ENCODE results near the gene CLINT1. TPM values are rescaled to one million over a fixed set of nuclear protein-coding genes. Genes with fewer than 3 reads are reported as not detected.

The CLINT1 gene
- total and polyA plus RNA-seq, 2 of the 13 experiments (the other 11 are each of a cell fraction or from before 2014, with no cell fraction given): 64.0 to 104 TPM

DNA sequence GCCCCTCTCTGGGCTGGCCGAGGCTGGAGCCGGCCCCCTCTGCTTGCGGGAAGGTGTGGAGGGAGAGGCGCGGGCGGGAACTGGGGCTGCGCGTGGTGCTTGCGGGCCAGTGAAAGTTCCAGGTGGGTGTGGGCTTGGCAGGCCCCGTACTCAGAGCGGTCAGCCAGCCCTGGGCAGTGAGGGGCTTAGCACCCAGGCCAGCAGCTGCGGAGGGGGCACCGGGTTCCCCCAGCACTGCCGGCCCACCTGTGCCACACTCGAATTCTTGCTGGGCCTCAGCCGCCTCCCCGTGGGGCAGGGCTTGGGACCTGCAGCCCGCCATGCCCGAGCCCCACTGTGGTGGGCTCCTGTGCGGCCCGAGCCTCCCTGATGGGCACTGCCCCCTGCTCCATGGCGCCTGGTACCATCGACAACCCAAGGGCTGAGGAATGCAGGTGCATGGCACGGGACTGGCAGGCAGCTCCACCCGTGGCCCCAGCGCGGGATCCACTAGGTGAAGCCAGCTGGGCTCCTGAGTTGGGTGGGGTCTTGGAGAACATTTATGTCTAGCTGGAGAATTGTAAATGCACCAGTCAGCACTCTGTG, 27.9 kb upstream of the CLINT1 start:
- Histone ChIP-seq H3K4me3 (replicated peaks in 1 of 3; ENCODE audit: insufficient read depth in 1 of 3, low read depth in 2 of 3, low read length in 3 of 3) (no peak overlapping the region), H3K9ac (ENCODE audit: insufficient read depth, low read depth, low read length) (no peak overlapping the region), H3K36me3 (replicated peaks in 1 of 2; ENCODE audit: control insufficient read depth in 1 of 2, insufficient read depth in 2 of 2, low read length in 2 of 2) (no peaks in the 10 kb centered on the region), H2AFZ (ENCODE audit: low read length) (no peak overlapping the region), H3K9me3 (ENCODE audit: low read length) (no peaks in the 10 kb centered on the region), H3K27ac (ENCODE audit: extremely low read length, insufficient read depth, low read length) (no peak overlapping the region), H3K4me2 (ENCODE audit: low read depth, low read length) (no peak overlapping the region), H3K27me3 (ENCODE audit: control insufficient read depth in 1 of 2, insufficient read depth in 2 of 2, low read length in 2 of 2) (no peaks in the 10 kb centered on the region), H3K4me1 (ENCODE audit: insufficient read depth, low read length) (no peaks in the 10 kb centered on the region), H3K79me2 (ENCODE audit: insufficient read depth, low read length) (no peaks in the 10 kb centered on the region), H4K20me1 (ENCODE audit: insufficient read depth, low read length) (no peaks in the 10 kb centered on the region)
- no peak for ATAC-seq
- intact Hi-C loops (cut with micrococcal nuclease; ENCODE audit: unreplicated experiment): no loop called here
- DNase-seq (ENCODE audit: low spot score): no peak
- ChIA-PET POLR2A (no interaction called here), CTCF (ENCODE audit: low intra/inter-chr PET ratio, low total read pairs) (no interaction called here)
- 0% methylated on average over 2 of the region's 27 CpGs for whole genome bisulfite sequencing (ENCODE audit: low lambda C conversion rate)
- BruUV-seq (replicated peaks): no TSS peak
- FAIRE-seq: no peak
- in situ Hi-C loops (cut with HindIII; ENCODE audit: extremely low pct_ligation_motif_present, low pct_unique_long_range_greater_than_20kb): no loop called here
- TF ChIP-seq ATAD3A (CRISPR knock-in tag; IDR thresholded peaks at IDR 0.05) (no peak), NCOA5 (CRISPR knock-in tag; IDR thresholded peaks at IDR 0.05) (no peak), SAP130 (CRISPR knock-in tag; IDR thresholded peaks at IDR 0.05; ENCODE audit: low read depth) (no peak), ZNF138 (CRISPR knock-in tag; IDR thresholded peaks at IDR 0.05; ENCODE audit: low read depth) (no peak), RBAK (CRISPR knock-in tag; IDR thresholded peaks at IDR 0.05) (no peak), ATF1 (CRISPR knock-in tag; IDR thresholded peaks at IDR 0.05) (no peak), TRAFD1 (CRISPR knock-in tag; IDR thresholded peaks at IDR 0.05; ENCODE audit: borderline replicate concordance) (no peak), ISX (CRISPR knock-in tag; conservative IDR thresholded peaks at IDR 0.05) (no peak), PLSCR1 (CRISPR knock-in tag; IDR thresholded peaks at IDR 0.05; ENCODE audit: borderline replicate concordance) (no peak), ZKSCAN5 (CRISPR knock-in tag; IDR thresholded peaks at IDR 0.05) (no peak), ETV5 (CRISPR knock-in tag; IDR thresholded peaks at IDR 0.05; ENCODE audit: borderline replicate concordance) (no peak), ZNF598 (CRISPR knock-in tag; IDR thresholded peaks at IDR 0.05; ENCODE audit: borderline replicate concordance) (no peak), ZMAT3 (CRISPR knock-in tag; conservative IDR thresholded peaks at IDR 0.05) (no peak), TRIM22 (IDR thresholded peaks at IDR 0.05) (no peak)
- TF ChIP-seq, protein P1, sequence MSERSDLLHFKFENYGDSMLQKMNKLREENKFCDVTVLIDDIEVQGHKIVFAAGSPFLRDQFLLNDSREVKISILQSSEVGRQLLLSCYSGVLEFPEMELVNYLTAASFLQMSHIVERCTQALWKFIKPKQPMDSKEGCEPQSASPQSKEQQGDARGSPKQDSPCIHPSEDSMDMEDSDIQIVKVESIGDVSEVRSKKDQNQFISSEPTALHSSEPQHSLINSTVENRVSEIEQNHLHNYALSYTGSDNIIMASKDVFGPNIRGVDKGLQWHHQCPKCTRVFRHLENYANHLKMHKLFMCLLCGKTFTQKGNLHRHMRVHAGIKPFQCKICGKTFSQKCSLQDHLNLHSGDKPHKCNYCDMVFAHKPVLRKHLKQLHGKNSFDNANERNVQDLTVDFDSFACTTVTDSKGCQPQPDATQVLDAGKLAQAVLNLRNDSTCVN (CRISPR knock-in tag; IDR thresholded peaks at IDR 0.05; ENCODE audit: borderline replicate concordance): no peak
- TF ChIP-seq, protein P2, sequence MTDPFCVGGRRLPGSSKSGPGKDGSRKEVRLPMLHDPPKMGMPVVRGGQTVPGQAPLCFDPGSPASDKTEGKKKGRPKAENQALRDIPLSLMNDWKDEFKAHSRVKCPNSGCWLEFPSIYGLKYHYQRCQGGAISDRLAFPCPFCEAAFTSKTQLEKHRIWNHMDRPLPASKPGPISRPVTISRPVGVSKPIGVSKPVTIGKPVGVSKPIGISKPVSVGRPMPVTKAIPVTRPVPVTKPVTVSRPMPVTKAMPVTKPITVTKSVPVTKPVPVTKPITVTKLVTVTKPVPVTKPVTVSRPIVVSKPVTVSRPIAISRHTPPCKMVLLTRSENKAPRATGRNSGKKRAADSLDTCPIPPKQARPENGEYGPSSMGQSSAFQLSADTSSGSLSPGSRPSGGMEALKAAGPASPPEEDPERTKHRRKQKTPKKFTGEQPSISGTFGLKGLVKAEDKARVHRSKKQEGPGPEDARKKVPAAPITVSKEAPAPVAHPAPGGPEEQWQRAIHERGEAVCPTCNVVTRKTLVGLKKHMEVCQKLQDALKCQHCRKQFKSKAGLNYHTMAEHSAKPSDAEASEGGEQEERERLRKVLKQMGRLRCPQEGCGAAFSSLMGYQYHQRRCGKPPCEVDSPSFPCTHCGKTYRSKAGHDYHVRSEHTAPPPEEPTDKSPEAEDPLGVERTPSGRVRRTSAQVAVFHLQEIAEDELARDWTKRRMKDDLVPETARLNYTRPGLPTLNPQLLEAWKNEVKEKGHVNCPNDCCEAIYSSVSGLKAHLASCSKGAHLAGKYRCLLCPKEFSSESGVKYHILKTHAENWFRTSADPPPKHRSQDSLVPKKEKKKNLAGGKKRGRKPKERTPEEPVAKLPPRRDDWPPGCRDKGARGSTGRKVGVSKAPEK (CRISPR knock-in tag; IDR thresholded peaks at IDR 0.05; ENCODE audit: borderline replicate concordance): no peak

Data from HepG2 (cell line).